ENCODE data around the gene RPL22.
"Not testable (repeated sequence)": the region's sequence is repeated elsewhere in the genome, so short reads cannot be mapped to it uniquely, and the experiment has no call there.

Gene RPL22

DNA sequence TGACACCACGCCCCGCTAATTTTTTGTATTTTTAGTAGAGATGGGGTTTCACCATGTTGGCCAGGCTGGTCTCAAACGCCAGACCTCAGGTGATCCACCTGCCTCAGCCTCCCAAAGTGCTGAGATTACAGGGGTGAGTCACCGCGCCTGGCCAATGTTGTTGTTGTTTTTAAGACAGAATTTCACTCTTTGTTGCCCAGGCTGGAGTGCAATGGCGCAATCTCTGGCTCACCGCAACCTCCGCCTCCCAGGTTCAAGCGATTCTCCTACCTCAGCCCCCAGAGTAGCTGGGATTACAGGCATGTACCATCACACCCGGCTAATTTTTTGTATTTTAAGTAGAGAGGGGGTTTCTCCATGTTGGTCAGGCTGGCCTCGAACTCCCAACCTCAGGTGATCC lies 20.2 kb upstream of the RPL22 start:
- Mint-ChIP-seq H3K4me1 (peaks cover 10 to 13% of the 10 kb centered on the region in 2 donors), H3K27me3 (peaks cover 25 to 28% of the 10 kb centered on the region in 2 donors), H3K27ac (peak overlapping the region; percentile 62), H3K36me3 (peaks cover 30 to 48% of the 10 kb centered on the region in 2 donors)
- not testable (repeated sequence) for ATAC-seq (replicated peaks); DNase-seq; H3K4me3 Mint-ChIP-seq; H3K9me3 Mint-ChIP-seq

GRCh38 chr1:6218375-6219164 lies 19.2 kb upstream of the RPL22 start:
- Mint-ChIP-seq H3K4me1 (peaks cover 10 to 13% of the 10 kb centered on the region in 2 donors), H3K4me3 (no peak overlapping the region), H3K27ac (no peak overlapping the region), H3K36me3 (peaks cover 24 to 37% of the 10 kb centered on the region in 2 donors), H3K27me3 (peaks cover 25 to 38% of the 10 kb centered on the region in 2 donors), H3K9me3 (no peaks in the 10 kb centered on the region)
- ATAC-seq (replicated peaks) (peak in 1 of 2 donors; percentile 42), DNase-seq (no peak)

GRCh38 chr1:6212193-6212959 lies 13.0 kb upstream of the RPL22 start:
- no peak overlapping the region for H3K4me3 Mint-ChIP-seq
- peak; percentile 31 to 37 for ATAC-seq (replicated peaks)
- H3K36me3 Mint-ChIP-seq, result peaks cover 4 to 8% of the 10 kb centered on the region in 2 donors
- H3K27ac Mint-ChIP-seq, result no peak overlapping the region
- H3K27me3 Mint-ChIP-seq, result peaks cover 40 to 87% of the 10 kb centered on the region in 2 donors
- H3K4me1 Mint-ChIP-seq, result peaks cover 17 to 37% of the 10 kb centered on the region in 2 donors
- no peak for DNase-seq
- no peaks in the 10 kb centered on the region for H3K9me3 Mint-ChIP-seq

- Mint-ChIP-seq H3K27me3 (peaks cover 38 to 87% of the 10 kb centered on the region in 2 donors), H3K36me3 (peaks cover 4 to 8% of the 10 kb centered on the region in 2 donors), H3K27ac (no peak overlapping the region), H3K4me3 (no peak overlapping the region), H3K9me3 (no peaks in the 10 kb centered on the region), H3K4me1 (peaks cover 19 to 41% of the 10 kb centered on the region in 2 donors)
- DNase-seq, result no peak
- ATAC-seq (replicated peaks), result no peak
These were observed 12.3 kb upstream of the RPL22 start for GRCh38 chr1:6211731-6212130.

- Mint-ChIP-seq H3K36me3 (peaks cover 4 to 8% of the 10 kb centered on the region in 2 donors), H3K9me3 (no peaks in the 10 kb centered on the region), H3K4me3 (no peak overlapping the region), H3K27me3 (peaks cover 37 to 82% of the 10 kb centered on the region in 2 donors), H3K27ac (no peak overlapping the region), H3K4me1 (peaks cover 19 to 44% of the 10 kb centered on the region in 2 donors)
- ATAC-seq (replicated peaks), result no peak
- DNase-seq, result no peak
These were observed 11.4 kb upstream of the RPL22 start for GRCh38 chr1:6210591-6211355.

- Mint-ChIP-seq H3K9me3 (no peaks in the 10 kb centered on the region), H3K27ac (no peak overlapping the region), H3K27me3 (peaks cover 30 to 74% of the 10 kb centered on the region in 2 donors), H3K4me3 (peak overlapping the region; percentile 46 to 76), H3K4me1 (peaks cover 19 to 44% of the 10 kb centered on the region in 2 donors), H3K36me3 (peaks cover 4 to 7% of the 10 kb centered on the region in 2 donors)
- DNase-seq (peak; percentile 27), ATAC-seq (replicated peaks) (peak; percentile 31 to 38)
These were observed 10.5 kb upstream of the RPL22 start for GRCh38 chr1:6209661-6210580.

DNA sequence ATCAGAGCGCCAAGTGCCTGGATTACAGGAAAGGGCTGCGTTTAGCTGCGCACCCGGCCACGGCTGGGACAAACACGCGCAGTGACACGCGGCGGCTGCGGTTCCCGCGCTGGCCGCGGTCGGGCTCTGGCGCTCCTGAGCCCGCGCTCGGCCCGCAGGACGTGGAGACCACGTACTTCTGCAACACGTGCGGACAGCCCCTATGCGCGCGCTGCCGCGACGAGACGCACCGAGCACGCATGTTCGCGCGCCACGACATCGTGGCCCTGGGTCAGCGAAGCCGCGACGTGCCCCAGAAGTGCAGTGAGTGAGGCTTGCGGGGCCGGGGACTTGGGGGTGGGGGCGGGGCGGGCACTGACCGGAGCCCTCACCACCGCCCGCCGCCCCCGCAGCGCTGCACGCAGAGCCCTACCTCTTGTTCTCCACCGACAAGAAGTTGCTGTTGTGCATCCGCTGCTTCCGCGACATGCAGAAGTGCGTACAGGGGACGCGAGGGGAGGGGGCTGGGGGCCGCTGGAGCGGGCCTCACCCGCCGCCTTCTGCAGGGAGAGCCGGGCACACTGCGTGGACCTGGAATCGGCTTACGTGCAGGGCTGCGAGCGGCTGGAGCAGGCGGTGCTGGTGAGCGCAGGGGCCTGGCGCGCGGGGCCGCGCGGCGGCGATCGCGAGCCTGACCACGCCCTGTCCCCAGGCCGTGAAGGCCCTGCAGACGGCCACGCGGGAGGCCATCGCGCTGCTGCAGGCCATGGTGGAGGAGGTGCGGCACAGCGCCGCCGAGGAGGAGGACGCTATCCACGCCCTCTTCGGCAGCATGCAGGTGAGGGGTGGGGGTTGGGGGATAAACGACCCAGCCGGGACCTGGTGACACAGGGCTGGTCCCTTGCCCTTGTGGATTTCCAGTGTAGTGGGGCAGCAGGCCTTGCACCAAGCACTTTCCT lies 9.6 kb upstream of the RPL22 start:
- Mint-ChIP-seq H3K4me1 (peaks cover 19 to 44% of the 10 kb centered on the region in 2 donors), H3K4me3 (peak overlapping the region; percentile 71 to 76)
- DNase-seq, result no peak

DNA sequence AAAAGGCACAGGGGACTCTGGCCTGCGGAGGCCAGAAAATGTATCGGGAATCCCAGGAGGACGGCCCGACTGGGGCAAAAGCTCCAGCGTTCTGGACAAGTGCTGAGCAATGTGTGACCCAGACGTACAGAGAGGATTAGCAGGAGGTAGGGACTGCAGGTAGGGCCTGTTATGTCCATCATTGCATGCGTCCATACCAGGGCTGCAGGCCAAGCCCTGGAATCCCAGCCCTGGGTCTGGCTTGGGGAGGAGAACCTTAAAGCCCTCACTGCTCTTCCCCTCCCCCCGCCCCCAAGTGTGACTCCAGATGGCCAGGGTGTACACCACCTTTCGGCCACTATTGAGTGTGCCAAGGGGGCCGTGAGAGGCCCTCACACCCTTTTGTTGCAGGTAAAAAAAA lies 8.5 kb upstream of the RPL22 start:
- Mint-ChIP-seq H3K4me1 (peaks cover 18 to 43% of the 10 kb centered on the region in 2 donors), H3K27ac (no peak overlapping the region), H3K9me3 (no peaks in the 10 kb centered on the region), H3K36me3 (peaks cover 4% of the 10 kb centered on the region in 2 donors), H3K4me3 (no peak overlapping the region), H3K27me3 (peaks cover 27 to 56% of the 10 kb centered on the region in 2 donors)
- no peak for ATAC-seq (replicated peaks)
- DNase-seq, result no peak

More for the DNA sequence above, 9.6 kb upstream of the RPL22 start:
- no peaks in the 10 kb centered on the region for H3K9me3 Mint-ChIP-seq
- peaks cover 4% of the 10 kb centered on the region in 2 donors for H3K36me3 Mint-ChIP-seq
- peaks cover 27 to 66% of the 10 kb centered on the region in 2 donors for H3K27me3 Mint-ChIP-seq
- no peak overlapping the region for H3K27ac Mint-ChIP-seq
- peak; percentile 47 to 48 for ATAC-seq (replicated peaks)

- Mint-ChIP-seq H3K9me3 (no peaks in the 10 kb centered on the region), H3K36me3 (peaks cover 4% of the 10 kb centered on the region in 2 donors), H3K27ac (no peak overlapping the region), H3K4me1 (peaks cover 14 to 37% of the 10 kb centered on the region in 2 donors), H3K4me3 (peak overlapping the region; percentile 61 to 82), H3K27me3 (peaks cover 27 to 50% of the 10 kb centered on the region in 2 donors)
- ATAC-seq (replicated peaks), result no peak
- DNase-seq, result no peak
These were observed 7.9 kb upstream of the RPL22 start for GRCh38 chr1:6207075-6207885.

DNA sequence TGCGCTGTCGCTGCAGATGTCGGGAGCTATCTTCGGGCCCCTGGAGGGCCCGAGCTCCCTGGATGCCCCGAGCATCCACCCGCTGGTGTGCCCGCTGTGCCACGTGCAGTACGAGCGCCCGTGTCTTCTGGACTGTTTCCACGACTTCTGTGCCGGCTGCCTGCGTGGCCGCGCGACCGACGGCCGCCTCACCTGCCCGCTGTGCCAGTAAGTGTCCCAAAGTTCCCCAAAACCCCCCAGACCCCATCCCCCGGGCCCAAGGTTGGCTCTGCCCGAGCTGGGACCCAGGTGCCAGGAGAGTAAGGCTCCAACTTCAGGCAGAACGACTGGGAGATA lies 7.1 kb upstream of the RPL22 start:
- no peaks in the 10 kb centered on the region for H3K9me3 Mint-ChIP-seq
- H3K27me3 Mint-ChIP-seq, result peaks cover 31 to 44% of the 10 kb centered on the region in 2 donors
- no peak overlapping the region for H3K27ac Mint-ChIP-seq
- H3K4me1 Mint-ChIP-seq, result peaks cover 13 to 39% of the 10 kb centered on the region in 2 donors
- no peak for DNase-seq
- H3K4me3 Mint-ChIP-seq, result peak overlapping the region; percentile 61 to 82
- peak in 1 of 2 donors; percentile 7 for ATAC-seq (replicated peaks)
- peaks cover 4% of the 10 kb centered on the region in 2 donors for H3K36me3 Mint-ChIP-seq

DNA sequence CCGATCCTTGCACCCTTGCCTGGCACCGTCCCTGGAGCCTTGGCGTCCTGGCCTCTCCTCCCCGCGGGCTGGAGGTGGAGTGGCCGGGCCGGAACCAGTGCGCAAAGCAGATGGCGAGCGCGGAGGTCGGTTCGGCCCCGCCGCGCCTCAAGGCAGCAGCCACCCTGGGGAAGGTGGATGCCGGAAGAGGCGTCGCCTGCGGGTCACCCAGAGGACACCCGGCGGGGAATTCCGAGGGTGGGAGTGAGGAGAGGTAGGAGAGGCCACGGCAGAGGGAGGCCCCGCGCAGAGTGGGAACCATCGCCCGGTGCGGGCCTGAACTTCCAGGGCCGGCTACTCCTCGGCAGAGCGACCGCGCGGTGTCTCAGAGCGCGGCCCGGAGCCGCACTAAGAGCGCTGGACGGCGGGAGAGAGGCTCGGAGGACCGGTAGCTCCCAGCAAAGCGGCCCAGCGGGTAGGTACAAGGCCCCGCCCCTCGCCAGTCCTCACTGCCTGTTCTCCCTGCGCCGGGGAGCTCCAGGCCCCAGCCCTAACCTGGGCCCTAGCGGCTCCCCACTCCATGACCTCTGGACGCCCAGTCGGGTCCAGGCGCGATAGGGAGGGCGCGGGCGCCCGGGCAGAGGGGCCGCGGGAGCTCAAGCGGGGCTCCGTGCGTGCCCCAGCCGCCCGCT lies 6.6 kb upstream of the RPL22 start, which contains the start of gene RNF207:
Gene RNF207 (plus strand): TSS at position 271 of the 671 bp plus-strand sequence. CDS start 417 bp downstream, outside the sequence.
- Mint-ChIP-seq H3K4me1 (peaks cover 12 to 44% of the 10 kb centered on the region in 2 donors), H3K27ac (no peak within 1 kb of the TSS), H3K9me3 (no peaks in the 10 kb centered on the region), H3K4me3 (peak within 1 kb of the TSS; percentile 79 to 82), H3K27me3 (peaks cover 31 to 42% of the 10 kb centered on the region in 2 donors), H3K36me3 (peaks cover 4% of the 10 kb centered on the region in 2 donors)
- ATAC-seq (replicated peaks), result peak; percentile 66 to 67
- DNase-seq, result peak; percentile 57

Measured in stimulated activated naive B cell treated with anti-CD40 and anti-IgM and Interleukin-4, amounts not matched to agents 10 μg/mL and 1 μg/mL and 100 μg/mL, for 72 hours (primary cell).